WTC11 (cell line): ENCODE measurements around the gene GBF1. TPM values are rescaled to one million over a fixed set of nuclear protein-coding genes. Genes with fewer than 3 reads are reported as not detected.

ENCODE experiments used
- ATAC-seq: fragments of 200-7000 bp; cut with Tn5 transposase; 2 replicates; pipeline ENCODE4 v1.10.0; 2021; ENCODE audit warnings: mild to moderate bottlenecking, moderate library complexity
- CTCF ChIA-PET: fragments of 300-600 bp; sonication (Branson Sonifier 250); formaldehyde crosslinking; loops from one replicate; lab custom pipeline; 2021; ENCODE audit warnings: antibody characterized with exemption; lab: Charles Lee
- POLR2A ChIA-PET: fragments of 350-600 bp; sonication (Branson Sonifier 250); formaldehyde crosslinking; loops from one replicate; lab custom pipeline; 2021; ENCODE audit warnings: antibody characterized with exemption; lab: Charles Lee
- DNase-seq: peaks from one replicate; pipeline ENCODE4 v3.0.0; 2021; ENCODE audit warnings: low spot score
- H3K27ac Mint-ChIP-seq: 2 replicates; pipeline ENCODE4 v1.8.0; 2021; ENCODE audit warnings: mixed read lengths
- H3K27me3 Mint-ChIP-seq: 2 replicates; pipeline ENCODE4 v1.8.0; 2021; ENCODE audit warnings: low read depth, mild to moderate bottlenecking, moderate library complexity, mixed read lengths
- H3K36me3 Mint-ChIP-seq: 2 replicates; pipeline ENCODE4 v1.8.0; 2021; ENCODE audit warnings: mixed read lengths
- H3K4me1 Mint-ChIP-seq: 2 replicates; pipeline ENCODE4 v1.8.0; 2022; ENCODE audit warnings: mixed read lengths
- H3K4me3 Mint-ChIP-seq: 2 replicates; pipeline ENCODE4 v1.8.0; 2021; ENCODE audit warnings: mild to moderate bottlenecking, moderate library complexity, mixed read lengths
- H3K9me3 Mint-ChIP-seq: 2 replicates; pipeline ENCODE4 v1.8.0; 2021; ENCODE audit warnings: mixed read lengths
- GTF2I ChIP-seq: fragments of 250-450 bp; sonication (Bioruptor Pico); conservative IDR thresholded peaks from 2 replicates; pipeline ENCODE4 v1.4.0; 2021; ENCODE audit warnings: mild to moderate bottlenecking
- JAZF1 ChIP-seq: fragments of 250-450 bp; sonication (Bioruptor Pico); IDR thresholded peaks from 2 replicates; pipeline ENCODE4 v1.9.0; 2021; ENCODE audit warnings: moderate library complexity, mild to moderate bottlenecking, inconsistent platforms
- JUN ChIP-seq: sonication (generic); formaldehyde crosslinking; IDR thresholded peaks from 2 replicates; pipeline ENCODE4 v1.8.0; 2023; ENCODE audit warnings: mild to moderate bottlenecking, missing genetic modification reagents
- SOX15 ChIP-seq: fragments of 250-450 bp; sonication (Bioruptor Pico); IDR thresholded peaks from 2 replicates; pipeline ENCODE4 v1.9.0; 2021; ENCODE audit warnings: mild to moderate bottlenecking
- SP1 ChIP-seq: sonication (generic); formaldehyde crosslinking; conservative IDR thresholded peaks from 2 replicates; pipeline ENCODE4 v1.8.1; 2022; ENCODE audit warnings: missing genetic modification reagents
- ZNF121 ChIP-seq: sonication (generic); formaldehyde crosslinking; IDR thresholded peaks from 2 replicates; pipeline ENCODE4 v1.8.0; 2023; ENCODE audit warnings: missing genetic modification reagents
- total RNA-seq: library from RNA; stranded (reverse); gene quantifications from 3 replicates; pipeline ENCODE4 v1.2.3, GENCODE V29; 2021
- TF ChIP-seq, protein P1 (sequence below): sonication (generic); formaldehyde crosslinking; IDR thresholded peaks from 2 replicates; pipeline ENCODE4 v1.8.0; 2023; ENCODE audit warnings: mild to moderate bottlenecking, missing genetic modification reagents
- TF ChIP-seq, protein P2 (sequence below): sonication (generic); formaldehyde crosslinking; conservative IDR thresholded peaks from 2 replicates; pipeline ENCODE4 v1.8.1; 2022; ENCODE audit warnings: mild to moderate bottlenecking, missing genetic modification reagents
- TF ChIP-seq, protein P3 (sequence below): sonication (generic); formaldehyde crosslinking; IDR thresholded peaks from 2 replicates; pipeline ENCODE4 v1.8.1; 2022; ENCODE audit warnings: low read depth, missing genetic modification reagents, borderline replicate concordance
- TF ChIP-seq, protein P4 (sequence below): fragments of 200-600 bp; IDR thresholded peaks from 2 replicates; pipeline ENCODE4 v1.8.0; 2022; ENCODE audit warnings: antibody characterized with exemption
- TF ChIP-seq, protein P5 (sequence below): fragments of 250-450 bp; sonication (Bioruptor Pico); IDR thresholded peaks from 2 replicates; pipeline ENCODE4 v1.9.0; 2021; ENCODE audit warnings: mild to moderate bottlenecking, borderline replicate concordance

The GBF1 gene
- total RNA-seq, 1 experiment from 2014 or later: 32.4 TPM

DNA sequence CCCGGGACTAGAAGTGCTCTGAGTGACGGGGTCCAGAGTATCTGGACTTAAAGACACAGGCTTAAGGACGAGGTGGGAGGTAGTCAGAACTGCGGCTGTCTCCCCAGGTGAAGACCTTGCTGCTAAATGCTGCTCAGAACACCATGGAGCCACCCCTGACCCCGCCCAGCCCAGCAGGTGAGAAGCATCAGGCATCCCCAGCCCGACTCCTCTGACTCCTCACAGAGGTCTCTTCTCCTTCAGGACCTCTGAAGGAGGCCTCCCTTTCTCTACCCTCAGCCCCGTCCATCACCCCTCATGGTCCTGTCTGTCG lies 156.0 kb downstream of the GBF1 start (continued):
- TF ChIP-seq, protein P1, sequence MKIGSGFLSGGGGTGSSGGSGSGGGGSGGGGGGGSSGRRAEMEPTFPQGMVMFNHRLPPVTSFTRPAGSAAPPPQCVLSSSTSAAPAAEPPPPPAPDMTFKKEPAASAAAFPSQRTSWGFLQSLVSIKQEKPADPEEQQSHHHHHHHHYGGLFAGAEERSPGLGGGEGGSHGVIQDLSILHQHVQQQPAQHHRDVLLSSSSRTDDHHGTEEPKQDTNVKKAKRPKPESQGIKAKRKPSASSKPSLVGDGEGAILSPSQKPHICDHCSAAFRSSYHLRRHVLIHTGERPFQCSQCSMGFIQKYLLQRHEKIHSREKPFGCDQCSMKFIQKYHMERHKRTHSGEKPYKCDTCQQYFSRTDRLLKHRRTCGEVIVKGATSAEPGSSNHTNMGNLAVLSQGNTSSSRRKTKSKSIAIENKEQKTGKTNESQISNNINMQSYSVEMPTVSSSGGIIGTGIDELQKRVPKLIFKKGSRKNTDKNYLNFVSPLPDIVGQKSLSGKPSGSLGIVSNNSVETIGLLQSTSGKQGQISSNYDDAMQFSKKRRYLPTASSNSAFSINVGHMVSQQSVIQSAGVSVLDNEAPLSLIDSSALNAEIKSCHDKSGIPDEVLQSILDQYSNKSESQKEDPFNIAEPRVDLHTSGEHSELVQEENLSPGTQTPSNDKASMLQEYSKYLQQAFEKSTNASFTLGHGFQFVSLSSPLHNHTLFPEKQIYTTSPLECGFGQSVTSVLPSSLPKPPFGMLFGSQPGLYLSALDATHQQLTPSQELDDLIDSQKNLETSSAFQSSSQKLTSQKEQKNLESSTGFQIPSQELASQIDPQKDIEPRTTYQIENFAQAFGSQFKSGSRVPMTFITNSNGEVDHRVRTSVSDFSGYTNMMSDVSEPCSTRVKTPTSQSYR (CRISPR knock-in tag): no peak
- TF ChIP-seq, protein P2, sequence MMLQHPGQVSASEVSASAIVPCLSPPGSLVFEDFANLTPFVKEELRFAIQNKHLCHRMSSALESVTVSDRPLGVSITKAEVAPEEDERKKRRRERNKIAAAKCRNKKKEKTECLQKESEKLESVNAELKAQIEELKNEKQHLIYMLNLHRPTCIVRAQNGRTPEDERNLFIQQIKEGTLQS (CRISPR knock-in tag): no peak
- TF ChIP-seq, protein P3, sequence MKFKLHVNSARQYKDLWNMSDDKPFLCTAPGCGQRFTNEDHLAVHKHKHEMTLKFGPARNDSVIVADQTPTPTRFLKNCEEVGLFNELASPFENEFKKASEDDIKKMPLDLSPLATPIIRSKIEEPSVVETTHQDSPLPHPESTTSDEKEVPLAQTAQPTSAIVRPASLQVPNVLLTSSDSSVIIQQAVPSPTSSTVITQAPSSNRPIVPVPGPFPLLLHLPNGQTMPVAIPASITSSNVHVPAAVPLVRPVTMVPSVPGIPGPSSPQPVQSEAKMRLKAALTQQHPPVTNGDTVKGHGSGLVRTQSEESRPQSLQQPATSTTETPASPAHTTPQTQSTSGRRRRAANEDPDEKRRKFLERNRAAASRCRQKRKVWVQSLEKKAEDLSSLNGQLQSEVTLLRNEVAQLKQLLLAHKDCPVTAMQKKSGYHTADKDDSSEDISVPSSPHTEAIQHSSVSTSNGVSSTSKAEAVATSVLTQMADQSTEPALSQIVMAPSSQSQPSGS: no peak

DNA sequence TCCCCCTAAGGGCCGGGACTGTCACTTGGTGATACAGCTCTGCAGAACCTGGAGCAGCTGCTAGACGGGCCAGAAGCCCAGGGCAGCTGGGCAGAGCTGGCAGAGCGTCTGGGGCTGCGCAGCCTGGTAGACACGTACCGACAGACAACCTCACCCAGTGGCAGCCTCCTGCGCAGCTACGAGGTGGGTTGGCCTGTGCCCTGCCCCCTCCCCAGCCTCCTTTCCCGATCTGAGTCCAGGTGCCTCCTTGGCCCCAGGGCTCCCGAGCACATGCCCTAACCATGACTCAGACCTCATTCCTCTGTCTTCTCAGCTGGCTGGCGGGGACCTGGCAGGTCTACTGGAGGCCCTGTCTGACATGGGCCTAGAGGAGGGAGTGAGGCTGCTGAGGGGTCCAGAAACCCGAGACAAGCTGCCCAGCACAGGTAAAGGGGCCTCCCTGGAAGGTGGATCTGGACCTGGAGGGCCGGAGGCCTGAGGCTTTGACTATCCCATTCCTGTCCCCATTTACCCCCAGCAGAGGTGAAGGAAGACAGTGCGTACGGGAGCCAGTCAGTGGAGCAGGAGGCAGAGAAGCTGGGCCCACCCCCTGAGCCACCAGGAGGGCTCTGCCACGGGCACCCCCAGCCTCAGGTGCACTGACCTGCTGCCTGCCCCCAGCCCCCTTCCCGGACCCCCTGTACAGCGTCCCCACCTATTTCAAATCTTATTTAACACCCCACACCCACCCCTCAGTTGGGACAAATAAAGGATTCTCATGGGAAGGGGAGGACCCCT lies 156.6 kb downstream of the GBF1 start:
- CTCF ChIA-PET: interaction anchor here (0.7 to 4.8 kb wide), 3 partner anchors 17 to 34 kb away, joined by 3 to 68 read pairs (median 49); partner anchors contain the start of gene FBXL15
- ATAC-seq: no peak
- Mint-ChIP-seq H3K27ac (no peak overlapping the region), H3K9me3 (no peaks in the 10 kb centered on the region), H3K27me3 (peaks cover 22% of the 10 kb centered on the region), H3K4me1 (peaks cover 3% of the 10 kb centered on the region; the same call in 1 of the 2 replicates), H3K4me3 (no peak overlapping the region), H3K36me3 (no peaks in the 10 kb centered on the region; the same call in 1 of the 2 replicates)
- TF ChIP-seq, protein P4, sequence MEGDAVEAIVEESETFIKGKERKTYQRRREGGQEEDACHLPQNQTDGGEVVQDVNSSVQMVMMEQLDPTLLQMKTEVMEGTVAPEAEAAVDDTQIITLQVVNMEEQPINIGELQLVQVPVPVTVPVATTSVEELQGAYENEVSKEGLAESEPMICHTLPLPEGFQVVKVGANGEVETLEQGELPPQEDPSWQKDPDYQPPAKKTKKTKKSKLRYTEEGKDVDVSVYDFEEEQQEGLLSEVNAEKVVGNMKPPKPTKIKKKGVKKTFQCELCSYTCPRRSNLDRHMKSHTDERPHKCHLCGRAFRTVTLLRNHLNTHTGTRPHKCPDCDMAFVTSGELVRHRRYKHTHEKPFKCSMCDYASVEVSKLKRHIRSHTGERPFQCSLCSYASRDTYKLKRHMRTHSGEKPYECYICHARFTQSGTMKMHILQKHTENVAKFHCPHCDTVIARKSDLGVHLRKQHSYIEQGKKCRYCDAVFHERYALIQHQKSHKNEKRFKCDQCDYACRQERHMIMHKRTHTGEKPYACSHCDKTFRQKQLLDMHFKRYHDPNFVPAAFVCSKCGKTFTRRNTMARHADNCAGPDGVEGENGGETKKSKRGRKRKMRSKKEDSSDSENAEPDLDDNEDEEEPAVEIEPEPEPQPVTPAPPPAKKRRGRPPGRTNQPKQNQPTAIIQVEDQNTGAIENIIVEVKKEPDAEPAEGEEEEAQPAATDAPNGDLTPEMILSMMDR: no peak
- TF ChIP-seq JAZF1 (CRISPR knock-in tag) (no peak), SOX15 (no peak), ZNF121 (CRISPR knock-in tag) (no peak), SP1 (no peak), JUN (CRISPR knock-in tag) (no peak), GTF2I (CRISPR knock-in tag) (no peak)
- TF ChIP-seq, protein P3: no peak
- TF ChIP-seq, protein P5, sequence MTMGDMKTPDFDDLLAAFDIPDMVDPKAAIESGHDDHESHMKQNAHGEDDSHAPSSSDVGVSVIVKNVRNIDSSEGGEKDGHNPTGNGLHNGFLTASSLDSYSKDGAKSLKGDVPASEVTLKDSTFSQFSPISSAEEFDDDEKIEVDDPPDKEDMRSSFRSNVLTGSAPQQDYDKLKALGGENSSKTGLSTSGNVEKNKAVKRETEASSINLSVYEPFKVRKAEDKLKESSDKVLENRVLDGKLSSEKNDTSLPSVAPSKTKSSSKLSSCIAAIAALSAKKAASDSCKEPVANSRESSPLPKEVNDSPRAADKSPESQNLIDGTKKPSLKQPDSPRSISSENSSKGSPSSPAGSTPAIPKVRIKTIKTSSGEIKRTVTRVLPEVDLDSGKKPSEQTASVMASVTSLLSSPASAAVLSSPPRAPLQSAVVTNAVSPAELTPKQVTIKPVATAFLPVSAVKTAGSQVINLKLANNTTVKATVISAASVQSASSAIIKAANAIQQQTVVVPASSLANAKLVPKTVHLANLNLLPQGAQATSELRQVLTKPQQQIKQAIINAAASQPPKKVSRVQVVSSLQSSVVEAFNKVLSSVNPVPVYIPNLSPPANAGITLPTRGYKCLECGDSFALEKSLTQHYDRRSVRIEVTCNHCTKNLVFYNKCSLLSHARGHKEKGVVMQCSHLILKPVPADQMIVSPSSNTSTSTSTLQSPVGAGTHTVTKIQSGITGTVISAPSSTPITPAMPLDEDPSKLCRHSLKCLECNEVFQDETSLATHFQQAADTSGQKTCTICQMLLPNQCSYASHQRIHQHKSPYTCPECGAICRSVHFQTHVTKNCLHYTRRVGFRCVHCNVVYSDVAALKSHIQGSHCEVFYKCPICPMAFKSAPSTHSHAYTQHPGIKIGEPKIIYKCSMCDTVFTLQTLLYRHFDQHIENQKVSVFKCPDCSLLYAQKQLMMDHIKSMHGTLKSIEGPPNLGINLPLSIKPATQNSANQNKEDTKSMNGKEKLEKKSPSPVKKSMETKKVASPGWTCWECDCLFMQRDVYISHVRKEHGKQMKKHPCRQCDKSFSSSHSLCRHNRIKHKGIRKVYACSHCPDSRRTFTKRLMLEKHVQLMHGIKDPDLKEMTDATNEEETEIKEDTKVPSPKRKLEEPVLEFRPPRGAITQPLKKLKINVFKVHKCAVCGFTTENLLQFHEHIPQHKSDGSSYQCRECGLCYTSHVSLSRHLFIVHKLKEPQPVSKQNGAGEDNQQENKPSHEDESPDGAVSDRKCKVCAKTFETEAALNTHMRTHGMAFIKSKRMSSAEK (CRISPR knock-in tag): no peak
- POLR2A ChIA-PET: no interaction called here
- no peak for DNase-seq
